Activated naive CD4-positive, alpha-beta T cell treated with anti-CD3 and anti-CD28 coated beads, Interleukin-2, amount 10 ng/mL, durations not matched to agents 7 days and 5 days (primary cell): ENCODE measurements around the gene MYO5C.
"Not testable (repeated sequence)": the region's sequence is repeated elsewhere in the genome, so short reads cannot be mapped to it uniquely, and the experiment has no call there.

Experiments used
- CTCF ChIA-PET: fragments of 350-600 bp; sonication (Branson Sonifier 250); formaldehyde crosslinking; loops from one replicate; lab custom pipeline; 2021; ENCODE audit warnings: antibody characterized with exemption; lab: Charles Lee
- DNase-seq: peaks from one replicate; pipeline ENCODE4 v3.0.0-alpha.2; 2020
- H3K27ac Mint-ChIP-seq: one replicate; pipeline ENCODE4 v1.8.0; 2021; ENCODE audit warnings: mild to moderate bottlenecking, moderate library complexity, mixed read lengths
- H3K27me3 Mint-ChIP-seq: one replicate; pipeline ENCODE4 v1.8.0; 2021; ENCODE audit warnings: mild to moderate bottlenecking, mixed read lengths
- H3K36me3 Mint-ChIP-seq: one replicate; pipeline ENCODE4 v1.8.0; 2021; ENCODE audit warnings: mixed read lengths
- H3K4me1 Mint-ChIP-seq: one replicate; pipeline ENCODE4 v1.8.0; 2021; ENCODE audit warnings: mixed read lengths
- H3K4me3 Mint-ChIP-seq: one replicate; pipeline ENCODE4 v1.8.0; 2021; ENCODE audit warnings: mild to moderate bottlenecking, moderate library complexity, mixed read lengths
- H3K9me3 Mint-ChIP-seq: one replicate; pipeline ENCODE4 v1.8.0; 2021; ENCODE audit warnings: mixed read lengths

MYO5C gene

GRCh38 chr15:52291204-52291603 is 4.4 kb downstream of the MYO5C start:
- no peak for DNase-seq
- CTCF ChIA-PET = interaction anchor here (0.7 to 1.4 kb wide), 3 partner anchors 33 to 172 kb away, joined by 3 to 6 read pairs (median 5); no protein-coding TSS in a partner anchor
- H3K4me1 Mint-ChIP-seq = peaks cover 40% of the 10 kb centered on the region
- H3K9me3 Mint-ChIP-seq = no peaks in the 10 kb centered on the region
- peaks cover 53% of the 10 kb centered on the region for H3K27me3 Mint-ChIP-seq
- H3K4me3 Mint-ChIP-seq = no peak overlapping the region
- peak overlapping the region; percentile 78 for H3K27ac Mint-ChIP-seq
- H3K36me3 Mint-ChIP-seq = peaks cover 2% of the 10 kb centered on the region

GRCh38 chr15:52290800-52291199 is 4.8 kb downstream of the MYO5C start:
- Mint-ChIP-seq H3K27ac (no peak overlapping the region), H3K27me3 (peaks cover 51% of the 10 kb centered on the region), H3K36me3 (peaks cover 2% of the 10 kb centered on the region), H3K4me3 (no peak overlapping the region), H3K9me3 (no peaks in the 10 kb centered on the region), H3K4me1 (peaks cover 39% of the 10 kb centered on the region)
- DNase-seq = no peak
- CTCF ChIA-PET = interaction anchor here (0.7 to 1.4 kb wide), 3 partner anchors 33 to 172 kb away, joined by 3 to 6 read pairs (median 5); no protein-coding TSS in a partner anchor

- no peaks in the 10 kb centered on the region for H3K9me3 Mint-ChIP-seq
- no peak overlapping the region for H3K4me3 Mint-ChIP-seq
- H3K4me1 Mint-ChIP-seq = peaks cover 38% of the 10 kb centered on the region
- CTCF ChIA-PET = interaction anchor here (0.7 to 1.4 kb wide), 3 partner anchors 32 to 173 kb away, joined by 3 to 6 read pairs (median 5); no protein-coding TSS in a partner anchor
- no peak overlapping the region for H3K27ac Mint-ChIP-seq
- H3K36me3 Mint-ChIP-seq = peaks cover 2% of the 10 kb centered on the region
- DNase-seq = no peak
- peaks cover 53% of the 10 kb centered on the region for H3K27me3 Mint-ChIP-seq
Measured at GRCh38 chr15:52290329-52290728, 5.3 kb downstream of the MYO5C start.

GRCh38 chr15:52289629-52290081 is 5.9 kb downstream of the MYO5C start:
- CTCF ChIA-PET = no interaction called here
- H3K36me3 Mint-ChIP-seq = peaks cover 2% of the 10 kb centered on the region

GRCh38 chr15:52288986-52289385 is 6.6 kb downstream of the MYO5C start:
- Mint-ChIP-seq H3K9me3 (no peaks in the 10 kb centered on the region), H3K27me3 (peaks cover 45% of the 10 kb centered on the region), H3K4me3 (no peak overlapping the region), H3K36me3 (peaks cover 2% of the 10 kb centered on the region), H3K4me1 (peaks cover 28% of the 10 kb centered on the region), H3K27ac (no peak overlapping the region)
- CTCF ChIA-PET = no interaction called here
- DNase-seq = no peak

More at GRCh38 chr15:52289629-52290081, 5.9 kb downstream of the MYO5C start:
- Mint-ChIP-seq H3K4me3 (no peak overlapping the region), H3K27me3 (peaks cover 50% of the 10 kb centered on the region), H3K9me3 (no peaks in the 10 kb centered on the region), H3K4me1 (peaks cover 35% of the 10 kb centered on the region), H3K27ac (peak overlapping the region; percentile 16)
- DNase-seq = no peak

- Mint-ChIP-seq H3K4me1 (peaks cover 21% of the 10 kb centered on the region), H3K36me3 (peaks cover 2% of the 10 kb centered on the region), H3K27me3 (peaks cover 43% of the 10 kb centered on the region), H3K27ac (no peak overlapping the region), H3K4me3 (no peak overlapping the region), H3K9me3 (no peaks in the 10 kb centered on the region)
- no peak for DNase-seq
- CTCF ChIA-PET = interaction anchor here (0.7 to 1.1 kb wide), 2 partner anchors 16 to 26 kb away, joined by 3 to 5 read pairs; no protein-coding TSS in a partner anchor
Measured at GRCh38 chr15:52288051-52288942, 7.3 kb downstream of the MYO5C start.

GRCh38 chr15:52287114-52287513 is 8.5 kb downstream of the MYO5C start:
- Mint-ChIP-seq H3K4me3 (no peak overlapping the region), H3K36me3 (peaks cover 2% of the 10 kb centered on the region), H3K9me3 (no peaks in the 10 kb centered on the region), H3K4me1 (peaks cover 18% of the 10 kb centered on the region), H3K27ac (no peak overlapping the region), H3K27me3 (peaks cover 36% of the 10 kb centered on the region)
- CTCF ChIA-PET = interaction anchor here (1.1 kb wide), 1 partner anchor 18 kb away, joined by 3 read pairs; no protein-coding TSS in a partner anchor
- no peak for DNase-seq

- H3K4me3 Mint-ChIP-seq, CTCF ChIA-PET, H3K9me3 Mint-ChIP-seq, H3K36me3 Mint-ChIP-seq, H3K27ac Mint-ChIP-seq, DNase-seq: not testable (repeated sequence)
- peaks cover 38% of the 10 kb centered on the region for H3K27me3 Mint-ChIP-seq
- H3K4me1 Mint-ChIP-seq = peaks cover 15% of the 10 kb centered on the region
Measured at GRCh38 chr15:52285941-52286340, 9.7 kb downstream of the MYO5C start.

GRCh38 chr15:52284164-52284563 is 11.4 kb downstream of the MYO5C start:
- H3K36me3 Mint-ChIP-seq = no peaks in the 10 kb centered on the region

GRCh38 chr15:52283281-52283680 is 12.3 kb downstream of the MYO5C start:
- no peaks in the 10 kb centered on the region for H3K36me3 Mint-ChIP-seq
- H3K27me3 Mint-ChIP-seq = peaks cover 38% of the 10 kb centered on the region
- no peak overlapping the region for H3K27ac Mint-ChIP-seq
- CTCF ChIA-PET = no interaction called here
- no peaks in the 10 kb centered on the region for H3K9me3 Mint-ChIP-seq
- DNase-seq = no peak
- no peak overlapping the region for H3K4me3 Mint-ChIP-seq
- no peaks in the 10 kb centered on the region for H3K4me1 Mint-ChIP-seq

More at GRCh38 chr15:52284164-52284563, 11.4 kb downstream of the MYO5C start:
- CTCF ChIA-PET = no interaction called here
- DNase-seq = no peak
- H3K27ac Mint-ChIP-seq = no peak overlapping the region
- H3K27me3 Mint-ChIP-seq = peaks cover 33% of the 10 kb centered on the region
- peaks cover 2% of the 10 kb centered on the region for H3K4me1 Mint-ChIP-seq
- H3K9me3 Mint-ChIP-seq = no peaks in the 10 kb centered on the region
- no peak overlapping the region for H3K4me3 Mint-ChIP-seq

GRCh38 chr15:52282418-52282817 is 13.2 kb downstream of the MYO5C start:
- H3K36me3 Mint-ChIP-seq = no peaks in the 10 kb centered on the region
- no peak overlapping the region for H3K4me3 Mint-ChIP-seq
- no peaks in the 10 kb centered on the region for H3K4me1 Mint-ChIP-seq
- peaks cover 45% of the 10 kb centered on the region for H3K27me3 Mint-ChIP-seq
- DNase-seq = no peak
- no peaks in the 10 kb centered on the region for H3K9me3 Mint-ChIP-seq
- H3K27ac Mint-ChIP-seq = no peak overlapping the region
- CTCF ChIA-PET = interaction anchor here (1.1 kb wide), 1 partner anchor 10 kb away, joined by 3 read pairs; no protein-coding TSS in a partner anchor

GRCh38 chr15:52281085-52282035 is 14.2 kb downstream of the MYO5C start:
- DNase-seq = no peak
- H3K9me3 Mint-ChIP-seq = no peaks in the 10 kb centered on the region
- H3K4me3 Mint-ChIP-seq = no peak overlapping the region
- no peak overlapping the region for H3K27ac Mint-ChIP-seq
- H3K36me3 Mint-ChIP-seq = no peaks in the 10 kb centered on the region
- peaks cover 48% of the 10 kb centered on the region for H3K27me3 Mint-ChIP-seq
- H3K4me1 Mint-ChIP-seq = no peaks in the 10 kb centered on the region
- CTCF ChIA-PET = interaction anchor here (1.1 kb wide), 1 partner anchor 11 kb away, joined by 3 read pairs; no protein-coding TSS in a partner anchor

- Mint-ChIP-seq H3K36me3 (no peaks in the 10 kb centered on the region), H3K9me3 (no peaks in the 10 kb centered on the region), H3K4me3 (no peak overlapping the region), H3K27me3 (peaks cover 52% of the 10 kb centered on the region), H3K27ac (no peak overlapping the region), H3K4me1 (no peaks in the 10 kb centered on the region)
- CTCF ChIA-PET = interaction anchor here (0.8 kb wide), 1 partner anchor 51 kb away, joined by 3 read pairs; no protein-coding TSS in a partner anchor
- DNase-seq = no peak
Measured at GRCh38 chr15:52280326-52281084, 15.1 kb downstream of the MYO5C start.
